CD4-positive, alpha-beta T cell treated with Interleukin-15 for 4 hours (primary cell): ENCODE data around the gene RUNX2.

Experiments used
- DNase-seq: peaks from one replicate; pipeline ENCODE4 v3.0.0-alpha.2; 2020; ENCODE audit warnings: low spot score

The RUNX2 gene

GRCh38 chr6:45619211-45619760 is 291.2 kb downstream of the RUNX2 start:
- DNase-seq: no peak

DNA sequence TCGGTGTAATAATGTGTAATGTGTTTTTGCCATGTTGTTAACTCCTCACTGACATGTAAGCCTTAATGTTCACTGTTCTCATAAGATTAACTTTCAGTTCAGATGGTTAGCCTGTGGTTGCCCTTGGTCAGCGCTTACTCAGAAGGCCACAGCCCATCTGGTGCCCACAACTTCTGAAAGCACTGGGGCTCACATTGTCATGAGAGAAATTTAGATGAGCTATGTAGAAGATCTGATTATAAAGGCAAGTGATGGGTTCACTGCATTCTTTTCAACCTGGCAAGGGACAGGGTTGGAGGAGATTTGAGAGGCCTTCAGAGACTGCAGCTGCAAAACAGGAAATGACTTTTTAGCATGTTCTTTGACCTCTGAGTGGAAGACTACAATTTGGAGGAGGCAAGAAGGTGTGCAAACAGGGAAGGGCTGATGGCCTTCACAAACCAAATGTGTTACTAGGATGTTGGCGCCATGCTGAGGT is 291.9 kb downstream of the RUNX2 start:
- no peak for DNase-seq

DNA sequence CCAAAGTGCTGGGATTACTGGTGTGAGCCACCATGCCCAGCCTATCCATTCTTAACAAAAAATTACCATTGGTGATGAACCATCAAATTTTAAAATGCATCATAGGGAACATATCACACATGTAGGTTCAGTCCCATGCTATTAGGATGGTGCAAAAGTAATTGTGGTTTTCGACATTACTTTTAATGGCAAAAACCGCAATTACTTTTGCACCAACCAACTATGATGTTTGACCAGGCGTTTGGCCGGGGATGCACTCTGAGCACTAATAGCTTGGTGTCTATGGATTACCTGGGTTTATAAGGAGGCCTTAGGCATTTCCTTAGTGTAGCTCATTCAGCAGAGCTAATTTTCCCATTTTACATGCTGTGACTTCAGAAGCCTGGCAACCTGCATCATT is 296.1 kb downstream of the RUNX2 start:
- DNase-seq: no peak

- DNase-seq: no peak
Observed at GRCh38 chr6:45625191-45625664, 297.1 kb downstream of the RUNX2 start.

DNA sequence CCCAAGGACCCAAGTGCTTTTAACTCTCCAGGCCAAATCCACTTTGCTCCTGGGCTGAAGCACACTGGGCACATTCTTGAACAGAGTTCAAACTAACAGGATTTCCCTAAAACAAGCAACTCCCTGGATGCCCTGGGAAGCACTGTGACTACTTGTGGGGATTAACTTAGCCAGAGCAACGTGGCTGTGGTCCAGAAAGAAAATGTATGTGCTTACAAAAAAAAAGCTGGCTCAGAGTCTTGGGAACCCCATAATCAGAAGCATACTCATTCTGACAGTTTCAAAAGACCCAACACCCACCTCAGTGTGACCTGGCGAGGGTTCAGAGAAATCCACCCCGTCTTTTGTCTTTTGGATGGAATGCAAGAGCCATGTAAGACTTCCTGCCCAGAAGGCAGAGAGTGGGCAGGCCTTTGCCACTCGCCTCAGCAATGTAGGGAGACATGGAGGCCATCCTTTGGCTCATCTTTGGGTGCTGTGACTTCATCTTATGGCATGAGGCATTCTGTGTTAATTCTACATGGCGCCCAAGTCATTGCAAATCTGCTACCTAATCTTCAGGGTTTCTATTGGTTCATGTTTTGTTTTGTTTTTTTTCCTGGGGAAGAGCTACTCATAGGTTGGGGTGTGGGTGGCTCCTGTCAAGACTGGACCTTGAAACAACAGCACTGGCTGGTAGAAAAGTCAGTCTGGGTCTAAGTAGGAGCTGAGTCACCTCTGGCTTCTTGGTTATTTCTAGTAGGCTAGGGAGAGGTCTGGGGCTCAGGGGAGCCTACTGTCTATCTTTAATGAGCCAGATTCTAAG is 298.2 kb downstream of the RUNX2 start:
- no peak for DNase-seq

DNA sequence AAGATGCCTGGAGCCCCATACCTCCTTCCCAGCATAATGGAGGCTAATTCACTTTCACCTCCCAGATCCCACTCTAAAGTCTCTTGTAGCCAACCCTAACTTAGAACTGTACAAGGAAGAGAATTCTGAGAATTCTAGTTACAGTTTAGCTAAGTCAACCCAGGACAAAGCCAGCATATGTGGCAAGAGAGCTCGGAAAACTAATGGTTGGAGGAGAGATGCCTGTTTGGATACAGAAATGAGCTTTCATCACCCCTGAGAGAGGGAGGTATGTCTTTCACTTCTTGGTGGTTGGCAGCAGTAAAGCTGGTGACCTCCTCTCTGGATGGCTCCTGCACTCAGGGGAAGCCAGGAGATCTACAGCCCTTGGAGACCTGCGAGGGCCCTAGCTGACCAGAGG is 302.2 kb downstream of the RUNX2 start:
- DNase-seq: no peak

GRCh38 chr6:45630801-45631200 is 302.7 kb downstream of the RUNX2 start:
- DNase-seq: no peak

GRCh38 chr6:45631396-45631795 is 303.3 kb downstream of the RUNX2 start:
- no peak for DNase-seq

GRCh38 chr6:45633272-45633908 is 305.3 kb downstream of the RUNX2 start:
- DNase-seq: no peak

DNA sequence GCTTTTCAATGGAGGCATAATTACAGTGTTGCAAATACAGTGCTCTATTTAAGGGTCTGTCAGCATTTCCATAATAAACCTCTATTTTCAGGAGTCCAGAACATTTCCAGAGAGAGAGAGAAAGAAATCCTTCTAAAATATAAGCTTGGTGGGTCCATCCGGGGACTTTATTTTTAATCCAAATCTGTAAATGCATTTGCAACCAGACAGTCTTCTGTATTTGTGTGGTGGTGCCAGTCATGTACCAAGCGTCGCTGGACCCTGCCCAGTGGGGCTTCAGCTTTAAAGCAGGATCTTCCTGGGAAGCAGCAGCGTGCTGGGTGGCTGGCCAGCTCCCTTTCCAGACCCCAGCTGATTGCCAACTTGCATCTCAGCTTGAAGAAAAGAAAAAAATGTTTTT is 306.1 kb downstream of the RUNX2 start:
- DNase-seq: no peak

GRCh38 chr6:45635284-45635867 is 307.2 kb downstream of the RUNX2 start:
- DNase-seq: no peak

GRCh38 chr6:45637056-45637455 is 308.9 kb downstream of the RUNX2 start:
- DNase-seq: no peak

GRCh38 chr6:45637611-45638257 is 309.6 kb downstream of the RUNX2 start:
- no peak for DNase-seq

GRCh38 chr6:45640081-45640491 is 312.0 kb downstream of the RUNX2 start:
- DNase-seq: no peak

GRCh38 chr6:45640811-45641210 is 312.7 kb downstream of the RUNX2 start:
- no peak for DNase-seq

DNA sequence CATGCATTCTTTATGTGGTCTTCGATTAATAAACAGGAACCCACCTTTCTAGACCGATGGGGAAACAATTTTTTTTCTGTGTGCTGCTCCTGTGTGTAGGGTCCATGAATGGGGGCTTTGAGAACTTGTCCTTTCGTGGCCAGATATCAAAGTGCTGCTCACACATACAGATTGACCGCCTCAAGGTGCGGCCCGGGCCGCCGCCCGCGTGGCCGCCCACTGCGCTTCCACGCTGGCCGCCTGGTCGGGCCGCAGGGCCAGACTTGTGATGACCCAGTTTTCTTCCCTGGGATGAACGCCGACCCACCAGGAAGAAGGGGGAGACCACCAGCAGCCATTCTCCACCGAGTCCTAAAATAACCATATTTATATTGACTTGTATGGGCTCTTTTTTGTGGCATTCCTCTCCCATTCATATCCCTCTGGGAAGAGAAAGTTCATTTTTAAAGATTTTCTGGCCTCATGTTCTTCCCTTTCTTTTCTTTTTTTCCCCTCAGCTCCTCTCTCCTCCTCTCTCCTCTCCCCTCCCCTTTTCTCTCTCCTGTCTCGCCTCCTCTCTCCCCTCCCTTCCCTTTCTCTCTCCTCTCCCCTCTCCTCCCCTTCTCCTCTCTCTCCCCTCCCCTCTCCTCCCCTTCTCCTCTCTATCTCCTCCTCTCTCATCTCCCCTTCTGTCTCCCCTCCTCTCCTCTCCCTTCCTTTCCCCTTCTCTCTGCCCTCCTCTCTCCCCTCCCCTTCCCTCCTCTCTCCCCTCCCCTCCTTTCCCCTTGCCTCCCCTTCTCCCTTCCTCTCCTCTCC is 314.4 kb downstream of the RUNX2 start:
- no peak for DNase-seq

DNA sequence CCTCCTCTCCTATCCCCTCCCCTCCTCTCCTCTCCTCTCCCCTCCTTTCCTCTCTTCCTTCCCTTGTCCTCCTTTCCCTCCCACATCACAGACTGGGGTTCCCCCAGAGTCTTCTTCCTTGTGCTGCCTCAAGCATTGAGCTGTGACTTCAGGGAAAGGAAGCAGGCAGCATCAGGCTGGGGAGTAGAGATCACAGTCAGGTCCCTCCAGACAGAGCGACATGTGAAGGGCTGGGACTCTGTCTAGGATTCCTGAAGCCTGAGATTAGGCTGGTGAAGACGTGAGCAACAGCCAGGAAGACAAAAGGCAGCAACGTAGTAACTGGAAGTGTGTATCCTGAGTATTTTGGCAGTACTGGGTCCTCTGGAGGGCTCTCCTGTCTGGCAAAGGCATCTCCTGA is 315.0 kb downstream of the RUNX2 start:
- no peak for DNase-seq

DNA sequence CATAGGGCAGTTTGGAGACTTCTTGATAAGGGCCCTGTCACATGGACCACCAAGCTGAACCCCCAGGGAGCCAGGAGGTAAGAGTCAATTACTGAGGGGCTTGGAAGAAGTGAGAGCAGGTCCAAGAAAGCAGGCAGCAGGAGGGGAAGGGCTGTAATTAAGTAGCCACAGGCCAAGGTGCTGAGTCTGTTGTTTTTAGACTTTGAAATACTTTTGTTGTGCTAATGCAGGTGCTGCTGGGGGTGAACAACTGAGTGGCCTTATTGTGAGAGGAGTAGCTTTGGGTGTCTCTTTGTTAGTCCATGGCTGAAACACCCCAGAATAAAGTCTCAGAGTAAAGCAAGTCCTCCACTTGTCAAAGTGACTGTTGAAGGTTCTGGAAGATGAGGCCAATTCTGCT is 316.6 kb downstream of the RUNX2 start:
- DNase-seq: no peak

- DNase-seq: no peak
Observed at GRCh38 chr6:45645302-45645701, 317.2 kb downstream of the RUNX2 start.

- no peak for DNase-seq
Observed at GRCh38 chr6:45647341-45648261, 319.5 kb downstream of the RUNX2 start.
